Stimulated activated CD4-positive, alpha-beta T cell treated with anti-CD3 and anti-CD28 coated beads, Interleukin-4, amount 100 ng/mL, for 4 hours (primary cell): ENCODE measurements around the gene LCK.
"Not testable (repeated sequence)": the region's sequence is repeated elsewhere in the genome, so short reads cannot be mapped to it uniquely, and the experiment has no call there.

Experiments
- DNase-seq, 2 experiments: peaks; one replicate each; pipeline ENCODE4 v3.0.0-alpha.2; 2020

LCK gene

GRCh38 chr1:32274646-32275340 lies 23.7 kb downstream of the LCK start:
- no peak for DNase-seq

- DNase-seq: no peak
These were observed 24.4 kb downstream of the LCK start for GRCh38 chr1:32275424-32275823.

DNA sequence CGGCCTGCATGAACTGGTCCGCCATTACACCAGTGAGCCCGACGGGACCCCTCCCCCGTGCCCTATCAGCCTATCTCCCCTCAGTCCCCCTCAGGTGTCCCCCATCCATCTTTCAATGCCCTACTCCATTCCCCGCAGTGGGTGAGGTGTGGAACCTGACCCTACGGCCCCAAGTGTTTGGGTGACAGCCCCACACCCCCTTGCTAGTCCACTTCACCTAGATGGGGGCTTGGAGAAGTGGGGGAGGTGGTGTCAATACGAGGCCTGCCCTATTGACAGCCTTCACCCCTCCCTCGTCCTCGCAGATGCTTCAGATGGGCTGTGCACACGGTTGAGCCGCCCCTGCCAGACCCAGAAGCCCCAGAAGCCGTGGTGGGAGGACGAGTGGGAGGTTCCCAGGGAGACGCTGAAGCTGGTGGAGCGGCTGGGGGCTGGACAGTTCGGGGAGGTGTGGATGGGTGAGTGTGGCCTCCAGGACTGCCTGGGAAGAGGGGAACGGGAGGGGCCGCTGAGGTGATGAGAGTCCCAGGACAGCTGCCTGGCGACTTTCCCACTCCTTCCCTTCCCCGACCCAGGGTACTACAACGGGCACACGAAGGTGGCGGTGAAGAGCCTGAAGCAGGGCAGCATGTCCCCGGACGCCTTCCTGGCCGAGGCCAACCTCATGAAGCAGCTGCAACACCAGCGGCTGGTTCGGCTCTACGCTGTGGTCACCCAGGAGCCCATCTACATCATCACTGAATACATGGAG lies 25.1 kb downstream of the LCK start:
- no peak for DNase-seq

- not testable (repeated sequence) for DNase-seq
These were observed 33.7 kb downstream of the LCK start for GRCh38 chr1:32284777-32285176.

- DNase-seq: no peak
These were observed 34.6 kb downstream of the LCK start for GRCh38 chr1:32285658-32286057.

GRCh38 chr1:32286763-32287162 lies 35.7 kb downstream of the LCK start:
- no peak for DNase-seq

DNA sequence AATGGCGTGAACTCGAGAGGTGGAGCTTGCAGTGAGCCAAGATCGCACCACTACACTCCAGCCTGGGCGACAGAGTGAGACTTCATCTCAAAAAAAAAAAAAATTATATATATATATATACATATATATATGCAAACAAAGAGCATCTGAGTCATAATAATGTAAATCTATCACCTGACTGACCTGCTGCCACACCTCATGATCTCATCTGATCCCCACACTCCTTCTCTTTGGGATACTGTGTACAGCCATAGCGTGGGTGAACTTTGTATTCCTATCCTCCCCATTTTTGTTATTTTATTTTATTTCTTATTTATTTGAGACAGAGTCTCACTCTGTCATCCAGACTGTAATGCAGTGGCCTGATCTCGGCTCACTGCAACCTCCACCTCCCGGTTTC lies 38.2 kb downstream of the LCK start:
- DNase-seq: no peak

DNA sequence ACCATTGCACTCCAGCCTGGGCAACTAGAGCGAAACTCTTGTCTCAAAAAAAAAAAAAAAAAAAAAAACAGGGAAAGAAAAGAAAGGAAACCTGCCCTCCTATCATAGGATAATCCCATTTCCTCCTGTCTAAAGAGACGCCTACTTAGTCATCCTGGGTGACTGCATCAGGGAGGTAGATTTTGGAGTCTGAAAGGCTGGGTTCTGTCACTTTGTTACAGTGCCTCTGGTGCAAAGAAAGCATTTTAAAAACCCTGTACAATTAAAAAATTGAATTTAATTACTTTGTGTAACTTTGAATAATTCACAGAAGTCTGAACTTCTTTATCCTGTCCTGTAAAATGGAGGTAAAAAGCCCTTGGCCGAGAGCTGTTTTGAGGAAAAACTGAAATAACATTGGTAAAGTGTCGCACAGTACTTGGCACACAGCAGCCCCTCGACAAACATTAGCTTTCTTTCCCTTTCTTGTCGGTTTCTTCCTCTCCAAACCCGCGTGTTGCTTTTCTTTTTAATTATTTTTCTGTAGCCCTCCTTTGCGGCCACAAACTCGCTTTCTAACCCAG lies 40.2 kb downstream of the LCK start:
- DNase-seq: no peak

DNA sequence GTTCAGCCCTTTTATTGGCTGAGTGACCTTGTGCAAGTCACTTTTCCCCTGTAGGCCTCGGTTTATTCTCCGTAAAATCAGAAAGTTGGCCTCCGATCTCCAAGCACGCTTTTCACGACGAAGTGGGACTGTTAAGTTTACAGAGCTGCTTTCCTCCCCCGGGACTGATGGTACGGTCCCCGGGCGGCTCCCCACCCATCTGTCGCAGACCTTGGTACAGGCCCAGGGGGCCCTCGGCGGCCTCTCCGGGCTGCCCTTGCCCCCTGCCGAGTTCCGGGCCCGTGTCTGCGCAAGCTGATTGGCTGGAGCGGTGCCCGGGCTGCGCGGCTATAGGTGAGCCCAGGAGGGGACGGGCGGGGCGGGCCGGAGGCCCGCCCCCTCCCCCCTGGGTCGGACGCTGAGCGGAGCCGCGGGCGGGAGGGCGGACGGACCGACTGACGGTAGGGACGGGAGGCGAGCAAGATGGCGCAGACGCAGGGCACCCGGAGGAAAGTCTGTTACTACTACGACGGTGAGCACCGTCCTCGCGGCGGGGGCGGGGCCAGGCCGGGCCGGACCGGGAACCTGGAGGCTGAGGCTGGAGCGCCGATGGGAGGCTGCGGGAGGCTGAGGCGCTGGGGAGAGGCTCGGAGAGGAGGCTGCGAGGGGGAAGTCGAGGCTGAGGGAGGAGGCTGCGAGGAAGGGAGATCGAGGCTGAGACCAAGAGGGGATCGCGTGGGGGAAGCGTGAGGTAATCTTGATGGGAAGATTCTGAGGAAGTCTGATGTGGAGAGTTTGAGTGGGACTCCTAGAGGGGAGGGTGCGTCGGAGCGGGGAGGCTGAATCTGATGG lies 40.9 kb downstream of the LCK start, which contains the start of gene HDAC1:
Gene HDAC1, plus strand, starts transcription at position 376 of the 831 bp plus-strand sequence. Its CDS starts 87 bp downstream, at position 463.
- peak; percentile 96 to 97 for DNase-seq

GRCh38 chr1:32298211-32298610 lies 47.1 kb downstream of the LCK start:
- DNase-seq: not testable (repeated sequence)

- no peak for DNase-seq
These were observed 48.3 kb downstream of the LCK start for GRCh38 chr1:32299327-32299726.

DNA sequence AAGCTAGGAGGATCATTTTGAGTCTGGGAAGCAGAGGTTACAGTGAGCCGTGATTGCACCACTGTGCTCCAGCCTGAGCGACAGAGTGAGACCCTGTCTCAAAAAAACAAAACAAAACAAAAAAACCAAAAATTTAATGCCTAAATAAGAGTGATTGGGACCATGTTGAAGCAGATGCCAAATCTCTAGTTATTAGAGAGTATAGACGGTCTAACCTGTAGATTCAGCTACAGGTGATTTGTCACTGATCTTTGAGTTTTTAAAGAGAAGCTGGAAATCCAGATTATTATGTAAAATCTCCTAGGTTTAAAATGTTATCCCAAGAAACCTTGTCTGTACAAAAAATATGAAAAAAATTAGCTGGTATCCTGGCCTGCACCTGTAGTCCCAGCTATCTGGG lies 52.3 kb downstream of the LCK start:
- no peak for DNase-seq

DNA sequence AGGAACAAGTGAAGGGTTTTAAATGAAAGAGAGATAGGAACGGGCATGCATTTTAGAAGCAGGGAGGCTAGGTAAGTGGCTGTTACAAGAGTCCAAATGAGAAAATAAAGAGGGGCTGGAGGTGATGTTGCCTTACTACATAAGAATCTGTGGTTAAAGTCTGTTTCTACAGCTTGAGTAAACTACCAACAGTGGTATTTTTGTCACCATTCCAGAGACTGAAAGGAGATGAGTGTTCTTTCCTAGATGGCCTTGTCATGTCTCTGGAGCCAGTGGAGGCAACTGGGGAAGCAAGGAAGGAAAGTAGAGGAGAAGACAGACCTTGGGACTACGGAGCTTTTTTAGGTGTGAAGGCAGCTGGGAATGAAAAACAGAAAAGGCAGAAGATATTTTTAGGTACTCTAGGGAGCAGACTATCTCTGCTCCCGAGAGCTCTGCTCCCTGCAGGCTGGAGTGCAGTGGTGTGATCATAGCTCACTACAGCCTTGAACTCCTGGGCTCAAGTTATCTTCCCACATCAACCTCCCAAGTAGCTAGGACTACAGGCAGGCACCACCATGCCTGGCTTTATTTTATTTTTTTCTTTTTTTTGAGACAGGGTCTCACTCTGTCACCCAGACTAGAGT lies 53.0 kb downstream of the LCK start:
- no peak for DNase-seq

DNA sequence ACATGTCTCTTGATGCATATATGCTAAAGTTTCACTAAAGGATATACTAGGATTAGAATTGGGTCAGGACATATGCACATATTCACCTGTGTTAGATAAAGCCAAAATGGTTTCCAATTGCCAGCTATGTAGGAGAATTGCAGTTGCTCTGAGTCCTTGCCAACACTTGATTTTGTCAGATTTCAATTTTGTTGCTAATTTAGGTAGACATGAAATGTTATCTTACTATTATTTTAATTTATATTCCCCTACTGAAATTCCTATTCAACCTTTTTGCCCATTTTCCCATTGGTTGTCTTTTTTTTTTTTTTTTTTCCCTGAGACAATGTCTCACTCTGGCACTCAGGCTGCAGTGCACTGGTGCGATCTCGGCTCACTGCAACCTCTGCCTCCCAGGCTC lies 54.2 kb downstream of the LCK start:
- DNase-seq: no peak

DNA sequence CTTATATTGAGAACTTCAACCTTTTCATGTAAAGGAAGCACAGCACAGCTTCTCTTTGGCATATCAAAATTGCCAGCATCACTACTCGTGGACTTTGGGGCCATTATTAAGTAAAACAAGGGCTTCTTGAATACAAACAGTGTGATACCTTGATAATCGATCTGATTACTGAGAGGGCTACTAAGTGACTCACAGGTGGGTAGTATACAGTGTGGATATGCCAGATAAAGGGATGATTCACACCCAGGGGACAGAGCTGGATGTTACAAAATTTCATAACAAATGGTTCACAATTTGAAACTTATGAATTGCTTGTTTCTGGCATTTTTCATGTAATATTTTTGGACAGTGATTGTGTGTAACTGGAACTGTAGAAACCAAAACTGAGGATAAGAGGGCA lies 56.3 kb downstream of the LCK start:
- DNase-seq: no peak

GRCh38 chr1:32309960-32310359 lies 58.9 kb downstream of the LCK start:
- no peak for DNase-seq

DNA sequence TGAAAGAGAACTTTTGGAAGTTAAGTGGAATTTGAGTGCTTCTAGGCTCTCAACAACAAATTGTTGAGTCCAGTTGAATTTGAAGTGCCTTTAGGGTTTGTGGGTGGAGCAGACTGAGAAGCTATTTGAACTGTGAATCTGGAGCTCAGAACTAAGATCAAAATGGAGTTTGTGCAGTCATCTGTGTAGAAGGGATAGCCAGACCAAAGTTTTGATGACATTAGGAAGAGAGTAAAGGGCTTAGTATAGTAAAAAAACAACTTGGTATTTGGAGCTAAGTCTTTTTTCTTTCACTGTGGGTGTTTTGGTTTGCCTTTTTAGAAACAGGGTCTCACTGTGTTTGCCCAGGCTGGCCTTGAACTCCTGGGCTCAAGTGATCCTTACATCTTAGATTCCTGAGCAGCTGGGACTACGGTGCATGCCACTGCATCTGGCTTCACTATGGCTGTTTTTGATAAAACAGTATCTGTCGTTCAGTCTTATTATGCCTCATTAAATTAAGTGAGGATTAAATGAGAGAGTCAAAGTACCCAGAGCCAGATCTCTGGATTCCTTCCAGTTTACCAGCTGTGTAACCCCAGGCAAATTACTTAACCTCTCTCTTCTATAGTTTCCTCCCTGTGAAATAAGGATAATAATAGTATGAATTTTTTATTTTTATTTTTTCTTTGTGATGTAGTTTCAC lies 60.8 kb downstream of the LCK start:
- no peak for DNase-seq

DNA sequence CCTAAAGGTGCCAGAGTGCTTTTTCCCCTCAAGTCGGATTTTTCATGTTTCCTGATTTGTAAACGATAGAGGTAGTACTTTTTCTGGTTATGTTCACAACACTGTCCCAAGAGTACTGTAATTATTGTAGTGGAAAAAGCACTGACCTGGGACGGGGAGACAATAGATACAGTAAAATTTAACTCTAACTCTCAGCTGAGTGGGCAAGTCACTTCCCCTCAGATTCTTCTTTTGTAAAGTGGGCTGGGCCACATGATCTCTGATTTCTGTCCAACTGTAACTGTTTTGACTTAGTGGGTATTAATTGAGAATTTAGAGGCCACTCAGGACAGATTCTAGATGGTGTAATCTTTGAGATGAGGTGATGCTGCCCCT lies 65.8 kb downstream of the LCK start:
- DNase-seq: no peak

- no peak for DNase-seq
These were observed 67.2 kb downstream of the LCK start for GRCh38 chr1:32318127-32318869.

- peak in 1 of 2 experiments; percentile 13 for DNase-seq
These were observed 70.7 kb downstream of the LCK start for GRCh38 chr1:32321712-32322291.

GRCh38 chr1:32327204-32327603 lies 76.1 kb downstream of the LCK start:
- DNase-seq: no peak
